Activated CD4-positive, alpha-beta T cell treated with anti-CD3 and anti-CD28 coated beads, Interleukin-2, amount 50 U/mL, for 1 hour (primary cell): ENCODE results near the gene ENKUR.
"Not testable (repeated sequence)": the region's sequence is repeated elsewhere in the genome, so short reads cannot be mapped to it uniquely, and the experiment has no call there.

Experiments used
- DNase-seq: peaks from one replicate; pipeline ENCODE4 v3.0.0-alpha.2; 2020

ENKUR gene

DNA sequence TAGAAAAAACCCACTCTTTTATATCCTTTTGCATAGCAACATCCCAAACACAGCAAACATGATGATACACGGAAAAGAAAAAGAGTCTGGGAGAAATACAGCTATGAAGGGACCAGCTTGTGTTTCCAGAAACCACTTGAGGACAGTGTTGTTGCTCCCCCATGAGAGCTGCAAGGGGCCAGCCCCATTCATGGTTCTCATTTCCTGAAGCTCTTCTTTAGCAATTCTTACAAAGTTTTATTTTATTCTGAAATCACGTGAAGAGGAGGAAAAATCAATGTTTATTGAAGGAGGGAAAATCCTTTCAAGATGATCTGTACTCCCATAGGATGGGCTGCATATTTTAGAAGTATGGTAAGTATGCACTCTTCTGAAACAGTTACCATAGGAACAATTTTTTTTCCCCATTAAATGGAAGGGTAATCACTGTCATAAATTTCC lies 46.1 kb downstream of the ENKUR start:
- no peak for DNase-seq

GRCh38 chr10:24968951-24969350 lies 47.0 kb downstream of the ENKUR start:
- DNase-seq: not testable (repeated sequence)

DNA sequence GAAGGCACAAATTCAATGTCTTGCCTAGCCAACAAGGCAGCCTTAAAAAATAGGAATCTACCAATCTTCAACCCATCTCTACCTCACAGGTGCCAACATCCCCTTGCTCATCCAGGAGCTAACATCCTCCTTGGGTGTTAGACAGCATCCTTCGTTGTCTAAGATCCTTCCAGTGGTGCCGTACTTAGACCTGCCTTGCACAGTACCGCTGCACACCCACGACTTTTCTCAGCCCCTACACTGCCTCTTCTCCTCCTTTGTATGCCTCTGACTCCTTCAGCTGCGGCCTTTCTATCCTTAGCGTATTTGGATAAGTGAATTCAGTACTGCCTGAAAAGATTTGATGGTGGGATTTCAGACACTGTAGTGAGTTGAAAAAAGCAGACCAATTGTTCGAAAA lies 47.6 kb downstream of the ENKUR start:
- no peak for DNase-seq

DNA sequence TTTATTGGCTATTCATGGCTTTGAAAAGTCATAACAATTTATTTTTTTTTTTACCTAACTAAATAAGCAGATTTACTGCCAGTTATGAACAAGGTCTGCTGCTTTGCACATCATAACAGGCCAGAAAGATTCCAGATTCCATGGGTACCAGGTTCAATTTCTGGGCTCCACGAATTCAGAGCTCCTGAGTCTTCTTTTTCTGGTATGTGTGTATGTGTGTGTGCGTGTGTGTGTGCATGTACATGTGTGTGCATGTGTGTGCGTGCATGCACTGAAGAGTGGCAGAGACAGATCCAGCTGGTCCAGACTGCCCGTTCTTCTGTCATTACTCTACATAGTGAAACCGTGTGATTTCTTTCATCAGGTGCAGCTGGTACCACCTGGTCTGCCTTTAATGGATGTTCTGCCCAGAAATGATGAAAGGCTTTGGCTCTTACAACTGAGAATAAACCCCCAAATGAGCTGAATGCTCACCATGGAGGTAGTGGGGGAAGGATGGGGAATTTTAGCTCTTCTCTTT lies 48.9 kb downstream of the ENKUR start:
- DNase-seq: no peak

DNA sequence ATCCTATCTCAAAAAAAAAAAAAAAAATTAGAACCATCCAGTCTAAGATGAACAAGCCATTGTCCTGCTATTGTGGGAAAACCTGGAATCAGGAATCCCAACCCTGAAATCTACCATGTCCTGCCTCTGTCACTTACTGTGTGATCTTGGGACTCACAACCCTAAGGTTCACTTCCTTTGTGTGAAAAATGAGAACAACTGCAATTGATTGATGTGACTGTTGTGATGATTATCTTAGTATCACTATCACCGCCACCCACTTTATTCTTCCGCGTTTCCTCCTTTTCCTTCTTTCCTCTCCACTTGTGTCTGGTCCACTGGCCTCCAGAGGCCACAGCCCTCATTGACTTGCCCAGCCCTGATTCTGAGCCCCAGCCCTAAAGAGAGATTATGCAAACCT lies 50.9 kb downstream of the ENKUR start:
- no peak for DNase-seq

DNA sequence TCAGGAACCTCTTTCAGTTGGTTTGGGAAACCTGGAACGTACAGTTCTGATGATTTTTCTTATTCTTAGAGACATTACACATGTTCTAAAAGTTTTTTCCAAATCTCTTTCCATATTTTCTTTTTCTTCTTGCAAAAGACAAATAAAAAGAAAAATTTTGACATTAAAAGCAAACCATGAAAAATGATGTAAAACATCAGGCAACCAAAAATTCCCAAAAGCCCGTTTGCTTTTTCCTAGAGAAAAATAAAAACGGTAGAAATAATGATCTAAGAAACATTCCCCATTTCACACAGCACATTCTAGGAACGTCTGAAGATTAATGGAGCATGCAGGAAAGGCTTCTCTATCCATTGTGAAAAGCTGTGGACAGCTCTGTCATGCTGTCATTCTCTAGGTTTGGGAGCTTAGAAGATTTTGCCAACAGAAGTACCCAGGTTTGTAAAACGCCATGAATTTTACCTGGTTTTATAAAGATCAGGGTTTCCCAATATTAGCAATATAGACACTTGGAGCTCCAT lies 52.4 kb downstream of the ENKUR start:
- DNase-seq: no peak

DNA sequence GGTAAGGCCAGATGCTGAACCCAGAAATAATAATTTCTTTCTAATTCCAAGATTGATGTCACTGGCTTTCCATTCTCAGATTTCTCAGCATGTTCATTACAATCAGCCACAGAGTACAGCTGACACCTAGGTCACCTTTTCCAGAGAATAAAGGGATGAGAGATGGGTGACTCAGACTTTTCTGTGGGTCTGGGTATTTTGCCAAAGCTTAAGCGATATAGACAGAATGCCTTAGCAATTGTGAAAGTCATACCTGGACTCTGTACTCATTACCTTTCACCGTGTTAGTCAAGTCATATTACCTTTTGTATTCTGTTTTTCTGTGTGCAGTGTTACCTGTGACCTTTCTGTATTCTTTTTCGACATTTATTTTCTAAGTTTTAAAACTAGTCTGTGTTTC lies 53.0 kb downstream of the ENKUR start:
- DNase-seq: no peak

DNA sequence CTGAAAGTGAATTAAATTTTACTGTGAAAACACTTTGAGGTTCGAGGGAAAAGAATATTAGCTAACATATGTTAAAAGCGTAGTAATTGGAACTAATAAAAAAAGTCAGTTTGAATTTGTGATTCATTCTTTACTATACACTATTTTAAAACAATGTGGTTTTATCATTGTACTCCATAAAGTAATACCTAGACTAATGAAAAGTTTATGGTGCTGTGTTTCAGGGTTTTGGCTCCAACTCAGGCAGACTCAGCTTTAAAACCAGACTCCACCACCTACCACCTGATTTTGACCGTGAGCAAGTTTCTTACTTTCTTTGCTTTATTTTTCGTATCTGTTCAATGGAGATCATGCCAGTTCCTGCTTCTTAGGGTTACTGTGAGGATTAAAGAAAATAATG lies 54.4 kb downstream of the ENKUR start:
- DNase-seq: no peak

DNA sequence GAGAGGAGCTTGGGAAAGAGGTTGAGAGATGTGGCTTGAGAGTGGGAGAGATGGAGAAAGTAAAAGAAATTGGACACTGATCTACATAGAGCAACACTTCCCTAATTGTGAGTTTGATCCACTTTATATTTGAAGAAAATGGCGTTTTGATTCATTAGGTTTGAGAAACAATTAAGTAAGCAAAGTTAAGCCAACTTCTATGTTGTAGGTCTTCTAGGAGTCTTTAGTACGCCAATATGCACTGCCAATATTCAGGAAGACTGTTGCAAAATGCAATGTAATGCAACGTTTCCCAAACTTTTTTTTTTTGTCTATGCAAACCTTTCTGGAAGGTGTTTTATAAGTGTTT lies 56.6 kb downstream of the ENKUR start:
- no peak for DNase-seq

DNA sequence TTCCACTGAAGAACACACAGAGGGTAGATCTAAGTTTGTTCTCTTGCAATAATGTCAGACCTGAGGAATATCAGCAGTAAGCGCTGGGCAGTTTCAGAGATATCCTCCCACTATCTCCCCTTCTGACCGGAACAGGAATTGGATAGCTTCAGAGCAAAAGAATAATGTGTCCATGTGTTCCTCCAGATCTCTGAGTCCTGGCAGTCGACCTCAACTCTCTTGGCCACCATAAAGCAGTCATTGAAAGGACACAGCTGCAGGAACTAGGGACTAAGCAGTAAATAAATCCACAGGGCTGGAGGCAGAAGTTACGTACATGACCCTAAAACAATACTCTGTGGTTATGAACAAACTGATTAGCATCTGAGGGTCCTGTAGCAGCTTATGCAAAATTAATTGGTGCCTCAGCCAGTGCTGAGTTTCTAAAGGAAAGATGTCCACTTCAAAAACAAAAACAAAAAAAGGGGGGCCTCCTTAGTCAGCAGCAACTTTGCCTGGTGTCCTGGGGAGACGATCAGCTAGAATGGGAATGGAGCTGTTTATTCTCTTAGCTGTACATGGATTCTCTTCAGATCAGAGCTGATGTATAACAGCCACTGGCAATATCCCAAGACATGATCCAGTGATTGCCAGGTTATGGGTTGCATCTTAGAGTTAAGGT lies 57.1 kb downstream of the ENKUR start:
- no peak for DNase-seq

DNA sequence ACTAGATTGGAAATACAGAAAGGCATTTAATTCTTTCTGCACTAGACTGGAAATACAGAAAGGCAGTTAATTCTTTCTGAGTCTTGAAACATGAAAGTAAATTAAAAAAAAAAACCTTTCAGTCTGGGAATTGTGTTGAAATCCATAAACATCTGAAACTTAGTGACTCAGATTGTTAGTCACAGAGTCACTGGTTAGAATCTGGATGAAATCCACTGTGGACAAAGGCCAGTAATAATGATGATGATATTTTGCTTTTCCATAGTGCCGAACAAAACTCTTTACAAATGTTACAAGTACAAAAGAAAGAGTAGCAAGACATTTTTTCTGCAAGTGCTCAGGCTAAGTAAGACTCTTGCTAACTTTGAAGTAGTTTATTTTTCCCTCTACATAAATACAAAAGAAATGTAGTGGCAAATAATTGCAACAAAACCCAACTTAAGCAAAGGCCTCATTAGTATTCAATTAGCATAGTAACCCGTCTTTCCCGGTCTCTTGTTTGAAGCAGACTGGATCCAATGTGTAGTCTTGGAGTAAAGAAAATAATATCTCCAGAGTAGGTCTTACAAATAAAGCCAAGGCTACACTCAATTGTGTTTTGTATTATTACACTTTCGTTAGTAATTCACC lies 57.8 kb downstream of the ENKUR start:
- no peak for DNase-seq

- DNase-seq: not testable (repeated sequence)
Measured at GRCh38 chr10:24957624-24958051, 58.3 kb downstream of the ENKUR start.

DNA sequence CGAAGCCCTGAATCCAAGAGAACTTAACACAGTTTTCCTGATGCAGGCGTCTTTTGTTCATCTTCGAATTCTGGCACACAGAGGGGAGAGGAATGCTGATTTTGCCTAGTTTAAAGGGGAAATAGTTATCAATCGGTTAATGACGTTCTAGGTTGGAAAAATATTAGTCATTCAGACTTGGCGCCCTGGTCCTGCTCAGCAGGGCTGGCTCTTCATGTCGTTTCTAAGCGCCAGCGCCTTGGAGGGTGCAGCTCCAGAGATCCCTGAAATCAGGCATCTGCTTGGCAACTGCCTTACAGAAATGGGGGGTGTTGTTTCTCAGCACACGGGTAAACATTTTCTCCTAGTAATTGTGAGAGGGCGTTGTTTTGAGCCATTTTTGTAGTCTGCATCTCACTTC lies 62.3 kb downstream of the ENKUR start:
- no peak for DNase-seq

DNA sequence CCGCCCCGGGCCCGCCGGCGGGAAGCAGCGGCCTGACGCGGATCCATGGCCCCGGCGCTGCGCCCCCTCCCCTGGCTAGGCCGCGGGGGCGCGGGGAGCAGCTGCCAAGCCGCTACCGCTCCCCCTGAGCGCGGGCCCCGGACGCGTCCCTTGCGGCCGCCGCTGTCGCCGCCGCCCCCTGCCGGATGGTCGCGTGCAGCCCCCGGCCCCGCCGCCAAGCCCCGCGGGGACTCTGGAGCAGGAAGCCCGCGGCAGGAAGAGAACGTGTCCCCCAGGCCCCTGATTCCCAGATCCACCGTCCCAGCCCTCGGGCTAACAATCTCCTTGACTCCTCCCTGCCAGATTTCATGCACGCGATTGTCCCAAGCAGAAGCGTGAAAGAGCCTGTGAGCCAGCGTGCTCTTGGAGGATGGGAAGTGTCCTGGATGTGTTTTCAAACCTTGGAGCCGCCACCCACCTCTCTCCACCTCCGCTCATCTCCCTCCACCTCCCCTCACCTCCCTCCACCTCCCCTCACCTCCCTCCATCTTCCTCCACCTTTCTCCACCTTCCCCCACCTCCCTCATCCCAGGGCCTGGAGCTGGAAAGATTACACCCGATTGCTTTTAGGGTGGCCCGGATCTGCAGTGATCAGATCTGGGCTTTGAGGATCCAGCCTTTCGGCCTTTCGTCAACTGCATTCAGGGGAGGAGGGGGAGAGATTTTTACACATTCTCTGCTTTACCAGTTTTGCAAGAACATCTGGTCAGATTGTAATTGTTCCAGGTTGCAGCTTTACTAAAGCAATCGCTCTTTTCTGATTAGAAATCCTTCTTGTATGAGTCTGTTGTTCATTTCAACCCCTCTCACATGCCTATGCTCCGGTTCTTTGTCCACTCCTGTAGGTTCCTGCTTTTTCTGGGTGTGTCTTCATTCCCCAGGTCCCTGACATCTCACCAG lies 63.0 kb downstream of the ENKUR start:
- peak; percentile 49 for DNase-seq

DNA sequence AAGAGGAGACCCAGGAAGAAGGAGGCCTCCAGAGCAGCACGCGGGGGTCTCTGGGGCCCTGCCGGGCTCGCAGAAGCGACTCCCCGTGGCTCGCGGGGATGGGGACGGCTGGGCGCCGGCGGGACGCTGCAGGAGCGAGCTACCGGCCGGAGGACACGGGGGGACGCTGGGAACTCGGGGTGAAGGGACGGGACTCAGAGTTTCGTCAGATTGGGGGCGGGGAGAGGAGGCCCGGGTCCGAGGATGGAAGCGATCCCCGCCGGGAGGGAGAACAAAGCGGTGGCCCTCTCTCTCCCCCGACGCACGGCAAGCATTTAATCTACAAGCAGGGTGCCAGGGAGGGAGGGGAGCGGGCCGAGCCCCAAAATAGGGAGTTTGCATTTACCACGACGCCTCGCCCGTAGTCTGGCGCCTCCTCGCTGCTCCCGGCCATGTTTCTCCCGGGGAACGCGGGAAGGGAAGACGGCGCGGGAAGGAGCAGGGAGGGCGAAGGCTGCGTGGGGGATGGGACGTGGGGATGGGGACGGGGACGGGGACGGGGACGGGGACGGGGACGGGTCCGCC lies 63.7 kb downstream of the ENKUR start, which contains the start of gene PRTFDC1:
TSS of gene PRTFDC1 (minus strand) at position 464 of the 564 bp plus-strand sequence. CDS start at position 433, 31 bp downstream.
- peak; percentile 13 for DNase-seq

GRCh38 chr10:24951201-24952142 lies 64.5 kb downstream of the ENKUR start:
- no peak for DNase-seq

DNA sequence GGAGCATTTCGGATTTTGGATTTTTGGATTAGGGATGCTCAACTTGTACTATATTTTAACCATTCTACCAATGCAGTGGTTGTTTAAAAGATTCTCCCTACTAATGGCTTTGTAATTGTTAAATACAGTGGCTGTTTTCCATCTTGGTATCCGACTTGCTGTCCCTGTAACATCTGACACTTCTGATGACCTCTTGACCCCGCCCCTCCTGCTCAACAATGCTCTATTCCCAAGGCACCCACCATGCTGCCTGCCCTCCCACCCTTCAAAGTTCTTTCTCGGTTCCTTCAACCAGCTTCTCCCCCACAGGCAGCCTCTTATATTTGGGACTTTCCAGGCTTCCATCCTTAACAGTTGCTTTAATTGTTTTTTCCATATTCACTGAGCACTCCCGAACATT lies 65.5 kb downstream of the ENKUR start:
- no peak for DNase-seq

DNA sequence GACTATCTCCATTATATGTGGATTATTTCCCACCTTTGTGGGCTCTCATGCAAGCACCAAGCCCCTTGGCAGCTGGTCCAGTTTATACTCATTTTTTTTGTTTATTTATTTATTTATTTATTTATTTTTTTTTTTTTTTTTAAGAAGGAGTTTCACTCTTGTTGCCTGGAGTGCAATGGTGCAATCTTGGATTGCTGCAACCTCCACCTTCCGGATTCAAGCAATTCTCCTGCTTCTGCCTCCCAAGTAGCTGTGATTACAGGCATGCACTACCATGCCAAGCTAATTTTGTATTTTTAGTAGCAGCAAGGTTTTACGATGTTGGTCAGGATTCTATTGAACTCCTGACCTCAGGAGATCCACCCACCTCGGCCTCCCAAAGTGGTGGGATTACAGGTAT lies 66.3 kb downstream of the ENKUR start:
- no peak for DNase-seq

- no peak for DNase-seq
Measured at GRCh38 chr10:24947304-24948097, 68.5 kb downstream of the ENKUR start.

DNA sequence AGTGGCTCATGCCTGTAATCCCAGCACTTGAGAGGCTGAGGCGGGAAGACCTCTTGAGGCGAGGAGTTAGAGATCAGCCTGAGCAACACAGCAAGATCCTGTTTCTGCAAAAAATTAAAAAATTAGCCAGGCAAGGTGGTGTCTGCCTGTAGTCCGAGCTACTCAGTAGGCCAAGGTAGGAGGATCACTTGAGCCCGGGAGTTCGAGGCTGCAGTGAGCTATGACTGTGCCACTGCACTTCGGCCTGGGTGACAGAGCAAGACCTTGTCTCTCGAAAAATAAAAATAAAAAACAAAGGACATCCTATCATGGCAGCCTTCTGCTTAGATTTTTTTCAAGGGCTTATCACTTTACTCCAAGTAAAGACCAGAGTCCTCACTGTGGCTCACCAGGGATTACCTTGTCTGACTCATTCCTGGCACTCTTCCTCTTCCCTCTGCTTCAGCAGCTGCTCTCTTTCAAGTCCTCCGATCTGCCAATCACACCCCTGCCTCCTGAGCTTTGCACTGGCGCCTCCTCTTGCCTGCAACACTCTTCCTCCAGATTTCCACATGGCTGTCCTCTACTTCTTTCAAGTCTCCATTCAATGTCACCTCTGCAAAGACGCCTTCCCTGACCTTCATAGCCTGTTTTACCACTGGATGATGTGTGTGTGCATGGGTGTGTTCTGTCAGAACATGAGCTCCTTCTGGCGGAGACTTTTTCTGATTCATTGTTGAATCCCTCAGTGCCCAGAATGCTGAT lies 71.3 kb downstream of the ENKUR start:
- DNase-seq: no peak
